Measurements from ENCODE around the gene SPRR1A. TPM values are rescaled to one million over a fixed set of nuclear protein-coding genes. Genes with fewer than 3 reads are reported as not detected.

SPRR1A gene, protein sequence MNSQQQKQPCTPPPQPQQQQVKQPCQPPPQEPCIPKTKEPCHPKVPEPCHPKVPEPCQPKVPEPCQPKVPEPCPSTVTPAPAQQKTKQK
- not detected for total RNA-seq (2013)
- polyA plus RNA-seq: not detected
- not detected in 2 replicates for polyA minus RNA-seq
- 0 to 0.25 (median 0) reads per million in 11 experiments for total RNA-seq

GRCh38 chr1:152983743-152984142, at the start of gene SPRR1A:
Gene SPRR1A, plus strand, starts transcription at chr1:152984081. Its CDS starts 1,150 bp downstream, at chr1:152985231.
- Mint-ChIP-seq H3K27me3 (ENCODE audit: low read depth in 3 of 3) (peaks cover 6 to 17% (median 13%) of the 10 kb centered on the region in 3 donors), H3K27ac (peak within 1 kb of the TSS in 1 of 7 donors; percentile 8), H3K4me3 (no peak within 1 kb of the TSS), H3K36me3 (no peaks in the 10 kb centered on the region), H3K9me3 (peaks cover 0 to 3% (median 0%) of the 10 kb centered on the region in 7 donors), H3K4me1 (no peaks in the 10 kb centered on the region)
- Histone ChIP-seq H3K9ac (ENCODE audit: insufficient read depth, low read length, poor library complexity, severe bottlenecking) (no peak within 1 kb of the TSS), H3K9me3 (replicated peaks in 1 of 2; ENCODE audit: control insufficient read depth in 1 of 2, insufficient read depth in 1 of 2, low read length in 2 of 2) (no peaks in the 10 kb centered on the region), H3K79me2 (ENCODE audit: insufficient read depth, low read length) (no peaks in the 10 kb centered on the region), H3K27me3 (ENCODE audit: control insufficient read depth in 2 of 2, insufficient read depth in 2 of 2, low read length in 2 of 2) (peaks cover 0 to 2% of the 10 kb centered on the region in 2 donors), H3K4me1 (ENCODE audit: control insufficient read depth in 1 of 2, insufficient read depth in 2 of 2, low read length in 2 of 2) (no peaks in the 10 kb centered on the region), H3K27ac (ENCODE audit: low read depth in 1 of 2, low read length in 2 of 2) (no peak within 1 kb of the TSS), H3K36me3 (replicated peaks in 1 of 2; ENCODE audit: control insufficient read depth in 1 of 2, insufficient read depth in 2 of 2, low read length in 2 of 2) (no peaks in the 10 kb centered on the region), H2AFZ (ENCODE audit: insufficient read depth, low read depth, low read length, poor library complexity, severe bottlenecking) (no peak within 1 kb of the TSS), H4K20me1 (ENCODE audit: insufficient read depth, low read length) (no peaks in the 10 kb centered on the region), H3K4me2 (replicated peaks; ENCODE audit: extremely low read depth, low read length, poor library complexity, severe bottlenecking) (no peak within 1 kb of the TSS), H3K4me3 (replicated peaks in 1 of 3; ENCODE audit: low read depth in 2 of 3, low read length in 3 of 3) (no peak within 1 kb of the TSS)
- intact Hi-C loops (cut with micrococcal nuclease): no loop called here
- no peak for DNase-seq
- TF ChIP-seq, protein P1, sequence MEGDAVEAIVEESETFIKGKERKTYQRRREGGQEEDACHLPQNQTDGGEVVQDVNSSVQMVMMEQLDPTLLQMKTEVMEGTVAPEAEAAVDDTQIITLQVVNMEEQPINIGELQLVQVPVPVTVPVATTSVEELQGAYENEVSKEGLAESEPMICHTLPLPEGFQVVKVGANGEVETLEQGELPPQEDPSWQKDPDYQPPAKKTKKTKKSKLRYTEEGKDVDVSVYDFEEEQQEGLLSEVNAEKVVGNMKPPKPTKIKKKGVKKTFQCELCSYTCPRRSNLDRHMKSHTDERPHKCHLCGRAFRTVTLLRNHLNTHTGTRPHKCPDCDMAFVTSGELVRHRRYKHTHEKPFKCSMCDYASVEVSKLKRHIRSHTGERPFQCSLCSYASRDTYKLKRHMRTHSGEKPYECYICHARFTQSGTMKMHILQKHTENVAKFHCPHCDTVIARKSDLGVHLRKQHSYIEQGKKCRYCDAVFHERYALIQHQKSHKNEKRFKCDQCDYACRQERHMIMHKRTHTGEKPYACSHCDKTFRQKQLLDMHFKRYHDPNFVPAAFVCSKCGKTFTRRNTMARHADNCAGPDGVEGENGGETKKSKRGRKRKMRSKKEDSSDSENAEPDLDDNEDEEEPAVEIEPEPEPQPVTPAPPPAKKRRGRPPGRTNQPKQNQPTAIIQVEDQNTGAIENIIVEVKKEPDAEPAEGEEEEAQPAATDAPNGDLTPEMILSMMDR (IDR thresholded peaks at IDR 0.05): no peak
- WGBS (ENCODE audit: insufficient coverage): no CpG with 5 or more reads among the region's 3 CpGs

DNA sequence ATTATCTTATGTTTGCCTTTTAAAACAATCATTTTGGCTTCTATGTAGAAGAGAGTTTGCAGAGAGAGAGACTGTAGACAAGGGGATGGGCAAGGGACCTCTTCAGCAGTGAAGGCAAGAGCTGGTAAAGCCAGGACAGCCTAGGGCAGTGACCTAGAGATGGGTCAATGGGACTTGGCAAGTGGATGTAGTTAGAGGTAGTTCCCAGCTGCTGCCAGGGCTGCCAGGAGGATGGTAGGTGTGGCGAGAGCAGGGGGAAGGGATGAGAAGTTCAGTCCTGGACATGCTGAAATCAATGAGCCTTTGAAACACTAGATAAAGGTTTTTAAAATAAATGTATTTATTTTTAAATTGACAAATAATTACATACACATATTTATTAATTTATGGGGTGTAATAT, 43.3 kb upstream of the SPRR1A start:
- H3K4me1 Mint-ChIP-seq: no peaks in the 10 kb centered on the region
- H3K9me3 ChIP-seq (replicated peaks in 1 of 2; ENCODE audit: control insufficient read depth in 1 of 2, insufficient read depth in 1 of 2, low read length in 2 of 2): no peaks in the 10 kb centered on the region
- H3K27ac Mint-ChIP-seq: no peak overlapping the region
- no peak overlapping the region for H3K4me3 Mint-ChIP-seq
- H3K9ac ChIP-seq (ENCODE audit: insufficient read depth, low read length, poor library complexity, severe bottlenecking): no peak overlapping the region
- no peak overlapping the region for H2AFZ ChIP-seq (ENCODE audit: insufficient read depth, low read depth, low read length, poor library complexity, severe bottlenecking)
- H3K79me2 ChIP-seq (ENCODE audit: insufficient read depth, low read length): no peaks in the 10 kb centered on the region
- DNase-seq: no peak
- H3K27ac ChIP-seq (ENCODE audit: low read depth in 1 of 2, low read length in 2 of 2): no peak overlapping the region
- H3K36me3 Mint-ChIP-seq: no peaks in the 10 kb centered on the region
- H3K4me3 ChIP-seq (replicated peaks in 1 of 3; ENCODE audit: low read depth in 2 of 3, low read length in 3 of 3): no peak overlapping the region
- no peaks in the 10 kb centered on the region for H3K36me3 ChIP-seq (replicated peaks in 1 of 2; ENCODE audit: control insufficient read depth in 1 of 2, insufficient read depth in 2 of 2, low read length in 2 of 2)
- intact Hi-C loops (cut with micrococcal nuclease): no loop called here
- no peaks in the 10 kb centered on the region for H3K4me1 ChIP-seq (ENCODE audit: control insufficient read depth in 1 of 2, insufficient read depth in 2 of 2, low read length in 2 of 2)
- WGBS (ENCODE audit: insufficient coverage): no CpG with 5 or more reads among the region's 1 CpG
- H3K27me3 ChIP-seq (ENCODE audit: control insufficient read depth in 2 of 2, insufficient read depth in 2 of 2, low read length in 2 of 2): no peaks in the 10 kb centered on the region
- H3K27me3 Mint-ChIP-seq (ENCODE audit: low read depth in 3 of 3): peaks cover 3 to 8% (median 3%) of the 10 kb centered on the region in 3 donors
- no peaks in the 10 kb centered on the region for H4K20me1 ChIP-seq (ENCODE audit: insufficient read depth, low read length)
- H3K4me2 ChIP-seq (replicated peaks; ENCODE audit: extremely low read depth, low read length, poor library complexity, severe bottlenecking): no peak overlapping the region
- H3K9me3 Mint-ChIP-seq: peaks cover 0 to 3% (median 1%) of the 10 kb centered on the region in 7 donors
- TF ChIP-seq, protein P1 (IDR thresholded peaks at IDR 0.05): no peak
